DND-41 (cell line): ENCODE results near the gene FOXK2.

Experiments used
- ATAC-seq: fragments of 200-7000 bp; cut with Tn5 transposase; 3 replicates; pipeline ENCODE4 v1.9.1; 2021; ENCODE audit warnings: low read depth; ENCODE audit not compliant: insufficient read depth
- DNase-seq: peaks from one replicate; pipeline ENCODE4 v3.0.0-alpha.2; 2020
- H2AFZ ChIP-seq: 2 replicates; pipeline ENCODE4 v1.6.0; 2012; ENCODE audit warnings: low read depth, low read length
- H3K27ac ChIP-seq: 2 replicates; pipeline ENCODE4 v1.5.1; 2012; ENCODE audit warnings: low read length, inconsistent platforms
- H3K27me3 ChIP-seq: fragments of 200-600 bp; sonication (generic); 2 replicates; pipeline ENCODE4 v1.6.0; 2012; ENCODE audit warnings: low read length, mild to moderate bottlenecking, inconsistent platforms; ENCODE audit not compliant: insufficient read depth, poor library complexity
- H3K36me3 ChIP-seq: 2 replicates; pipeline ENCODE4 v1.5.1; 2012; ENCODE audit warnings: low read length, inconsistent platforms; ENCODE audit not compliant: insufficient read depth
- H3K4me1 ChIP-seq: 2 replicates; pipeline ENCODE4 v1.5.1; 2012; ENCODE audit warnings: mild to moderate bottlenecking, low read length; ENCODE audit not compliant: insufficient read depth
- H3K4me2 ChIP-seq: 2 replicates; pipeline ENCODE4 v1.6.0; 2012; ENCODE audit warnings: mild to moderate bottlenecking, moderate library complexity, low read length, inconsistent platforms; ENCODE audit not compliant: insufficient read depth
- H3K4me3 ChIP-seq, 2 experiments: fragments of 200-600 bp in 1 of 2; shearing (Covaris generic) in 1 of 2; 2 replicates each; pipeline ENCODE4 v1.5.1; 2012 to 2016; ENCODE audit warnings: inconsistent platforms in 2 of 2, low read length in 2 of 2, mild to moderate bottlenecking in 2 of 2, low read depth in 1 of 2, moderate library complexity in 1 of 2
- H3K79me2 ChIP-seq: 2 replicates; pipeline ENCODE4 v1.6.0; 2012; ENCODE audit warnings: low read length, inconsistent platforms; ENCODE audit not compliant: insufficient read depth
- H3K9ac ChIP-seq: 2 replicates; pipeline ENCODE4 v1.6.0; 2012; ENCODE audit warnings: low read depth, mild to moderate bottlenecking, inconsistent platforms, low read length, moderate library complexity
- H3K9me3 ChIP-seq: 2 replicates; pipeline ENCODE4 v1.5.1; 2012; ENCODE audit warnings: low read length, moderate library complexity, mild to moderate bottlenecking, inconsistent platforms; ENCODE audit not compliant: insufficient read depth, severe bottlenecking
- H4K20me1 ChIP-seq: 2 replicates; pipeline ENCODE4 v1.6.0; 2012; ENCODE audit warnings: low read length; ENCODE audit not compliant: insufficient read depth
- CTCF ChIP-seq: IDR thresholded peaks from 2 replicates; pipeline ENCODE4 v1.5.1; 2012; ENCODE audit warnings: borderline replicate concordance, low read length, moderate library complexity, mild to moderate bottlenecking; ENCODE audit not compliant: poor library complexity, severe bottlenecking; ENCODE audit errors: extremely low read depth
- EZH2 ChIP-seq: IDR thresholded peaks from 3 replicates; pipeline ENCODE4 v1.6.1; 2012; ENCODE audit warnings: borderline replicate concordance, low read depth, mild to moderate bottlenecking, moderate library complexity, low read length, inconsistent platforms; ENCODE audit not compliant: severe bottlenecking

FOXK2 gene

GRCh38 chr17:82527898-82528297 is 8.4 kb downstream of the FOXK2 start:
- no peak overlapping the region for H3K9ac ChIP-seq
- no peak overlapping the region for H3K27ac ChIP-seq
- H3K4me3 ChIP-seq, result no peak overlapping the region
- H3K79me2 ChIP-seq, result peaks cover 100% of the 10 kb centered on the region
- H3K4me2 ChIP-seq, result no peak overlapping the region
- H3K9me3 ChIP-seq, result no peaks in the 10 kb centered on the region
- H3K27me3 ChIP-seq, result no peaks in the 10 kb centered on the region
- H2AFZ ChIP-seq, result no peak overlapping the region
- peaks cover 91% of the 10 kb centered on the region for H4K20me1 ChIP-seq
- TF ChIP-seq EZH2, result no peak
- no peak for TF ChIP-seq CTCF
- H3K36me3 ChIP-seq, result peaks cover 43% of the 10 kb centered on the region
- ATAC-seq, result no peak
- H3K4me1 ChIP-seq, result peaks cover 26% of the 10 kb centered on the region
- no peak for DNase-seq

- Histone ChIP-seq H3K27ac (no peak overlapping the region), H3K27me3 (no peaks in the 10 kb centered on the region), H3K9me3 (no peaks in the 10 kb centered on the region), H3K4me3 (no peak overlapping the region), H3K4me2 (no peak overlapping the region), H2AFZ (no peak overlapping the region), H3K79me2 (peaks cover 99% of the 10 kb centered on the region), H3K36me3 (peaks cover 37% of the 10 kb centered on the region), H3K9ac (no peak overlapping the region), H4K20me1 (peaks cover 90% of the 10 kb centered on the region), H3K4me1 (peaks cover 19% of the 10 kb centered on the region)
- TF ChIP-seq EZH2 (no peak), CTCF (peak; percentile 16)
- DNase-seq (no peak), ATAC-seq (no peak)
Measured at GRCh38 chr17:82528484-82529265, 9.1 kb downstream of the FOXK2 start.

DNA sequence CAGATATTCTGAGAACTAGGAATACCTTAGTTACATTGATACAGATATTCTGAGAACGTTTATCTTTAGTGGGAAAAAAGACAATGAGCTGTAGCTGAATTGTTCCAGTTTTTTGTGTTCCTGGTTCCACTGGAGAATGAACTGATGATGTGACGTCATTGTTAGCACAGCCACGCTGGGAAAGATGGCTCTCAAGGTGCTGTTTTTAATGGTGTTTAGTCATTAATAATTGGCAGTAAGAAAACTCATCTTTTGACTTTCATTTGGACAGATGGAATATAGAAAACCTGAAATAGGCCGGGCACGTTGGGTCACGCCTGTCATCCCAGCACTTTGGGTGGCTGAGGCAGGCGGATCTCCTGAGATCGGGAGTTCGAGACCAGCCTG is 10.4 kb downstream of the FOXK2 start:
- no peak for ATAC-seq
- H3K4me2 ChIP-seq, result no peak overlapping the region

More for the DNA sequence above, 10.4 kb downstream of the FOXK2 start:
- peaks cover 99% of the 10 kb centered on the region for H3K79me2 ChIP-seq
- H3K27ac ChIP-seq, result no peak overlapping the region
- H3K27me3 ChIP-seq, result no peaks in the 10 kb centered on the region
- peaks cover 90% of the 10 kb centered on the region for H4K20me1 ChIP-seq
- H3K4me1 ChIP-seq, result peaks cover 10% of the 10 kb centered on the region
- H2AFZ ChIP-seq, result no peak overlapping the region
- no peak overlapping the region for H3K4me3 ChIP-seq
- DNase-seq, result no peak
- no peak for TF ChIP-seq CTCF
- TF ChIP-seq EZH2, result no peak
- peaks cover 27% of the 10 kb centered on the region for H3K36me3 ChIP-seq
- no peak overlapping the region for H3K9ac ChIP-seq
- H3K9me3 ChIP-seq, result no peaks in the 10 kb centered on the region
